OCI-LY3 (cell line): ENCODE data around the gene RSAD1.

ENCODE experiments used
- H2AFZ ChIP-seq: fragments of 200-600, 300-600 bp; shearing (Covaris generic); 2 replicates; pipeline ENCODE4 v1.6.0; 2014; ENCODE audit warnings: antibody characterized with exemption, low read depth, low read length
- H3K27ac ChIP-seq: fragments of 200-600, 300-600 bp; sonication (generic); 2 replicates; pipeline ENCODE4 v1.5.1; 2014; ENCODE audit warnings: mild to moderate bottlenecking, low read length, moderate library complexity, mixed read lengths
- H3K27me3 ChIP-seq: fragments of 200-600, 300-600 bp; sonication (generic); 2 replicates; pipeline ENCODE4 v1.6.1; 2014; ENCODE audit warnings: low read depth, low read length, mixed read lengths
- H3K36me3 ChIP-seq: fragments of 200-600, 300-600 bp; sonication (generic); replicated peaks from 2 replicates; pipeline ENCODE3; 2014; ENCODE audit warnings: low read depth, low read length, mixed read lengths
- H3K4me1 ChIP-seq: fragments of 300-600, 200-600 bp; sonication (generic); 2 replicates; pipeline ENCODE4 v1.6.1; 2014; ENCODE audit warnings: low read length, mixed read lengths
- H3K4me2 ChIP-seq: fragments of 200-600, 300-600 bp; sonication (generic); 2 replicates; pipeline ENCODE4 v1.6.1; 2014; ENCODE audit warnings: low read length, mixed read lengths
- H3K4me3 ChIP-seq: fragments of 300-600, 200-600 bp; sonication (generic); 2 replicates; pipeline ENCODE4 v1.5.1; 2014; ENCODE audit warnings: antibody characterized with exemption, mild to moderate bottlenecking, low read length, moderate library complexity
- H3K79me2 ChIP-seq: fragments of 300-600, 200-600 bp; shearing (Covaris generic); 2 replicates; pipeline ENCODE4 v1.6.1; 2014; ENCODE audit warnings: mild to moderate bottlenecking, low read length, mixed read lengths
- H3K9ac ChIP-seq: fragments of 300-600, 200-600 bp; shearing (Covaris generic); 2 replicates; pipeline ENCODE4 v1.6.0; 2014; ENCODE audit warnings: mild to moderate bottlenecking, low read length, moderate library complexity
- H3K9me3 ChIP-seq: fragments of 200-600, 300-600 bp; shearing (Covaris generic); 2 replicates; pipeline ENCODE4 v1.6.1; 2014; ENCODE audit warnings: low read length, mixed read lengths; ENCODE audit not compliant: insufficient read depth
- H4K20me1 ChIP-seq: fragments of 200-600, 300-600 bp; sonication (generic); 2 replicates; pipeline ENCODE4 v1.6.1; 2016; ENCODE audit warnings: low read length, mixed read lengths; ENCODE audit not compliant: insufficient read depth
- CTCF ChIP-seq: fragments of 200-600, 300-600 bp; sonication (generic); IDR thresholded peaks from 2 replicates; pipeline ENCODE4 v1.5.1; 2014; ENCODE audit warnings: antibody characterized with exemption, low read length, low read depth
- EZH2phosphoT487 ChIP-seq: fragments of 200-600 bp; shearing (Covaris generic); IDR thresholded peaks from 2 replicates; pipeline ENCODE4 v1.6.1; 2018; ENCODE audit warnings: antibody characterized with exemption, mixed run types, low read depth

RSAD1 gene

GRCh38 chr17:50535407-50535806 lies 56.7 kb downstream of the RSAD1 start:
- no peak overlapping the region for H3K27ac ChIP-seq
- no peak overlapping the region for H3K4me2 ChIP-seq

More at GRCh38 chr17:50535407-50535806, 56.7 kb downstream of the RSAD1 start:
- Histone ChIP-seq H3K79me2 (no peaks in the 10 kb centered on the region), H3K9ac (no peak overlapping the region), H2AFZ (no peak overlapping the region), H3K27me3 (peaks cover 35% of the 10 kb centered on the region), H4K20me1 (no peaks in the 10 kb centered on the region), H3K36me3 (no peaks in the 10 kb centered on the region), H3K9me3 (no peaks in the 10 kb centered on the region), H3K4me1 (no peaks in the 10 kb centered on the region), H3K4me3 (no peak overlapping the region)
- TF ChIP-seq CTCF: no peak
- TF ChIP-seq EZH2phosphoT487: no peak
